WTC11 (cell line): ENCODE data around the gene METTL23. TPM values are rescaled to one million over a fixed set of nuclear protein-coding genes. Genes with fewer than 3 reads are reported as not detected.
"Not testable (repeated sequence)": the region's sequence is repeated elsewhere in the genome, so short reads cannot be mapped to it uniquely, and the experiment has no call there.

Source experiments
- ATAC-seq: fragments of 200-7000 bp; cut with Tn5 transposase; 2 replicates; pipeline ENCODE4 v1.10.0; 2021; ENCODE audit warnings: mild to moderate bottlenecking, moderate library complexity
- CTCF ChIA-PET: fragments of 300-600 bp; sonication (Branson Sonifier 250); formaldehyde crosslinking; loops from one replicate; lab custom pipeline; 2021; ENCODE audit warnings: antibody characterized with exemption; lab: Charles Lee
- POLR2A ChIA-PET: fragments of 350-600 bp; sonication (Branson Sonifier 250); formaldehyde crosslinking; loops from one replicate; lab custom pipeline; 2021; ENCODE audit warnings: antibody characterized with exemption; lab: Charles Lee
- DNase-seq: peaks from one replicate; pipeline ENCODE4 v3.0.0; 2021; ENCODE audit warnings: low spot score
- H3K27ac Mint-ChIP-seq: 2 replicates; pipeline ENCODE4 v1.8.0; 2021; ENCODE audit warnings: mixed read lengths
- H3K27me3 Mint-ChIP-seq: 2 replicates; pipeline ENCODE4 v1.8.0; 2021; ENCODE audit warnings: low read depth, mild to moderate bottlenecking, moderate library complexity, mixed read lengths
- H3K36me3 Mint-ChIP-seq: 2 replicates; pipeline ENCODE4 v1.8.0; 2021; ENCODE audit warnings: mixed read lengths
- H3K4me1 Mint-ChIP-seq: 2 replicates; pipeline ENCODE4 v1.8.0; 2022; ENCODE audit warnings: mixed read lengths
- H3K4me3 Mint-ChIP-seq: 2 replicates; pipeline ENCODE4 v1.8.0; 2021; ENCODE audit warnings: mild to moderate bottlenecking, moderate library complexity, mixed read lengths
- H3K9me3 Mint-ChIP-seq: 2 replicates; pipeline ENCODE4 v1.8.0; 2021; ENCODE audit warnings: mixed read lengths
- ATF6 ChIP-seq: sonication (generic); formaldehyde crosslinking; IDR thresholded peaks from 2 replicates; pipeline ENCODE4 v1.8.1; 2023; ENCODE audit warnings: mild to moderate bottlenecking, missing genetic modification reagents
- E2F5 ChIP-seq: sonication (generic); formaldehyde crosslinking; IDR thresholded peaks from 2 replicates; pipeline ENCODE4 v1.8.1; 2022; ENCODE audit warnings: mild to moderate bottlenecking, moderate library complexity, missing genetic modification reagents
- HMGA2 ChIP-seq: fragments of 250-450 bp; sonication (Bioruptor Pico); IDR thresholded peaks from 2 replicates; pipeline ENCODE4 v1.4.0; 2021; ENCODE audit warnings: mild to moderate bottlenecking, moderate library complexity
- IRF2 ChIP-seq: sonication (generic); formaldehyde crosslinking; IDR thresholded peaks from 2 replicates; pipeline ENCODE4 v1.8.0; 2022; ENCODE audit warnings: low read depth, missing genetic modification reagents, borderline replicate concordance
- JAZF1 ChIP-seq: fragments of 250-450 bp; sonication (Bioruptor Pico); IDR thresholded peaks from 2 replicates; pipeline ENCODE4 v1.9.0; 2021; ENCODE audit warnings: moderate library complexity, mild to moderate bottlenecking, inconsistent platforms
- JUN ChIP-seq: sonication (generic); formaldehyde crosslinking; IDR thresholded peaks from 2 replicates; pipeline ENCODE4 v1.8.0; 2023; ENCODE audit warnings: mild to moderate bottlenecking, missing genetic modification reagents
- RELA ChIP-seq: sonication (generic); formaldehyde crosslinking; IDR thresholded peaks from 2 replicates; pipeline ENCODE4 v1.8.1; 2022; ENCODE audit warnings: missing genetic modification reagents, mild to moderate bottlenecking, borderline replicate concordance
- SOX15 ChIP-seq: fragments of 250-450 bp; sonication (Bioruptor Pico); IDR thresholded peaks from 2 replicates; pipeline ENCODE4 v1.9.0; 2021; ENCODE audit warnings: mild to moderate bottlenecking
- TEAD4 ChIP-seq: sonication (generic); formaldehyde crosslinking; IDR thresholded peaks from 2 replicates; pipeline ENCODE4 v1.8.0; 2022; ENCODE audit warnings: mild to moderate bottlenecking, missing genetic modification reagents
- ZNF219 ChIP-seq: sonication (generic); formaldehyde crosslinking; IDR thresholded peaks from 2 replicates; pipeline ENCODE4 v1.8.0; 2023; ENCODE audit warnings: missing genetic modification reagents, mild to moderate bottlenecking, borderline replicate concordance
- ZNF263 ChIP-seq: sonication (generic); formaldehyde crosslinking; IDR thresholded peaks from 2 replicates; pipeline ENCODE4 v1.8.1; 2022; ENCODE audit warnings: low read depth, mild to moderate bottlenecking, moderate library complexity, missing genetic modification reagents
- ZNF396 ChIP-seq: fragments of 250-450 bp; sonication (Bioruptor Pico); IDR thresholded peaks from 2 replicates; pipeline ENCODE4 v1.8.0; 2021; ENCODE audit warnings: mild to moderate bottlenecking, moderate library complexity, borderline replicate concordance
- ZNF671 ChIP-seq: fragments of 250-450 bp; sonication (Bioruptor Pico); IDR thresholded peaks from 2 replicates; pipeline ENCODE4 v1.8.0; 2021; ENCODE audit warnings: mild to moderate bottlenecking
- total RNA-seq: library from RNA; stranded (reverse); gene quantifications from 3 replicates; pipeline ENCODE4 v1.2.3, GENCODE V29; 2021
- TF ChIP-seq, protein P1 (sequence below): sonication (generic); formaldehyde crosslinking; IDR thresholded peaks from 2 replicates; pipeline ENCODE4 v1.8.0; 2023; ENCODE audit warnings: mild to moderate bottlenecking, missing genetic modification reagents
- TF ChIP-seq, protein P2 (sequence below): sonication (generic); formaldehyde crosslinking; conservative IDR thresholded peaks from 2 replicates; pipeline ENCODE4 v1.8.1; 2023; ENCODE audit warnings: mild to moderate bottlenecking, low read depth, missing genetic modification reagents, moderate library complexity

The METTL23 gene
- total RNA-seq, 1 experiment from 2014 or later, result 48.5 TPM

DNA sequence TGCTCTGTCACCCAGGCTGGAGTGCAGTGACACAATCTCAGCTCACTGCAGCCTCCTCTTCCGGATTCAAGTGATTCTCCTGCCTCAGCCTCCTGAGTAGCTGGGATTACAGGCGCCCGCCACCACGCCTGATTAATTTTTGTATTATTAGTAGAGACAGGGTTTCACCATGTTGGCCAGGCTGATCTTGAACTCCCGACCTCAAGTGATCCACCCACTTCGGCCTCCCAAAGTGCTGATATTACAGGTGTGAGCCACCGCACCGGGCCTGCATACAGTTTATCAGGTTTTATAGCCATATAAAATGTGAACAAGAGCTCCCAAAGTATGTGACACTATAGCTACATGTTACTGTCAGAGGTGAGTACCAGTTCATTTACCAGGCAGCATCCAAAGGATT lies 3.7 kb upstream of the METTL23 start:
- H3K4me3 Mint-ChIP-seq, POLR2A ChIA-PET, H3K27me3 Mint-ChIP-seq, H3K9me3 Mint-ChIP-seq, DNase-seq, ATAC-seq, H3K27ac Mint-ChIP-seq: not testable (repeated sequence)
- Mint-ChIP-seq H3K36me3 (peaks cover 50% of the 10 kb centered on the region), H3K4me1 (peaks cover 15% of the 10 kb centered on the region)
- CTCF ChIA-PET, result interaction anchor here (0.6 to 1.4 kb wide), 3 partner anchors 15 to 200 kb away, joined by 3 to 5 read pairs (median 5); no protein-coding TSS in a partner anchor

GRCh38 chr17:76723812-76724211 lies 2.8 kb upstream of the METTL23 start:
- H3K9me3 Mint-ChIP-seq, result no peaks in the 10 kb centered on the region
- H3K4me1 Mint-ChIP-seq, result peaks cover 15% of the 10 kb centered on the region
- DNase-seq, result no peak
- peaks cover 41% of the 10 kb centered on the region for H3K36me3 Mint-ChIP-seq
- no peak overlapping the region for H3K4me3 Mint-ChIP-seq
- POLR2A ChIA-PET, result no interaction called here
- H3K27me3 Mint-ChIP-seq, result no peaks in the 10 kb centered on the region
- TF ChIP-seq JAZF1 (CRISPR knock-in tag), result no peak
- no peak for TF ChIP-seq IRF2 (CRISPR knock-in tag)
- TF ChIP-seq HMGA2 (CRISPR knock-in tag), result no peak
- TF ChIP-seq, protein P1, sequence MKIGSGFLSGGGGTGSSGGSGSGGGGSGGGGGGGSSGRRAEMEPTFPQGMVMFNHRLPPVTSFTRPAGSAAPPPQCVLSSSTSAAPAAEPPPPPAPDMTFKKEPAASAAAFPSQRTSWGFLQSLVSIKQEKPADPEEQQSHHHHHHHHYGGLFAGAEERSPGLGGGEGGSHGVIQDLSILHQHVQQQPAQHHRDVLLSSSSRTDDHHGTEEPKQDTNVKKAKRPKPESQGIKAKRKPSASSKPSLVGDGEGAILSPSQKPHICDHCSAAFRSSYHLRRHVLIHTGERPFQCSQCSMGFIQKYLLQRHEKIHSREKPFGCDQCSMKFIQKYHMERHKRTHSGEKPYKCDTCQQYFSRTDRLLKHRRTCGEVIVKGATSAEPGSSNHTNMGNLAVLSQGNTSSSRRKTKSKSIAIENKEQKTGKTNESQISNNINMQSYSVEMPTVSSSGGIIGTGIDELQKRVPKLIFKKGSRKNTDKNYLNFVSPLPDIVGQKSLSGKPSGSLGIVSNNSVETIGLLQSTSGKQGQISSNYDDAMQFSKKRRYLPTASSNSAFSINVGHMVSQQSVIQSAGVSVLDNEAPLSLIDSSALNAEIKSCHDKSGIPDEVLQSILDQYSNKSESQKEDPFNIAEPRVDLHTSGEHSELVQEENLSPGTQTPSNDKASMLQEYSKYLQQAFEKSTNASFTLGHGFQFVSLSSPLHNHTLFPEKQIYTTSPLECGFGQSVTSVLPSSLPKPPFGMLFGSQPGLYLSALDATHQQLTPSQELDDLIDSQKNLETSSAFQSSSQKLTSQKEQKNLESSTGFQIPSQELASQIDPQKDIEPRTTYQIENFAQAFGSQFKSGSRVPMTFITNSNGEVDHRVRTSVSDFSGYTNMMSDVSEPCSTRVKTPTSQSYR, result no peak
- TF ChIP-seq ZNF396 (CRISPR knock-in tag), result no peak
- TF ChIP-seq SOX15, result no peak
- no peak for TF ChIP-seq E2F5 (CRISPR knock-in tag)
- no peak for TF ChIP-seq ZNF671 (CRISPR knock-in tag)
- no peak for TF ChIP-seq ATF6 (CRISPR knock-in tag)
- TF ChIP-seq ZNF263 (CRISPR knock-in tag), result no peak
- no peak for TF ChIP-seq RELA (CRISPR knock-in tag)
- TF ChIP-seq JUN (CRISPR knock-in tag), result no peak
- TF ChIP-seq ZNF219 (CRISPR knock-in tag), result no peak
- TF ChIP-seq TEAD4 (CRISPR knock-in tag), result no peak
- TF ChIP-seq, protein P2, sequence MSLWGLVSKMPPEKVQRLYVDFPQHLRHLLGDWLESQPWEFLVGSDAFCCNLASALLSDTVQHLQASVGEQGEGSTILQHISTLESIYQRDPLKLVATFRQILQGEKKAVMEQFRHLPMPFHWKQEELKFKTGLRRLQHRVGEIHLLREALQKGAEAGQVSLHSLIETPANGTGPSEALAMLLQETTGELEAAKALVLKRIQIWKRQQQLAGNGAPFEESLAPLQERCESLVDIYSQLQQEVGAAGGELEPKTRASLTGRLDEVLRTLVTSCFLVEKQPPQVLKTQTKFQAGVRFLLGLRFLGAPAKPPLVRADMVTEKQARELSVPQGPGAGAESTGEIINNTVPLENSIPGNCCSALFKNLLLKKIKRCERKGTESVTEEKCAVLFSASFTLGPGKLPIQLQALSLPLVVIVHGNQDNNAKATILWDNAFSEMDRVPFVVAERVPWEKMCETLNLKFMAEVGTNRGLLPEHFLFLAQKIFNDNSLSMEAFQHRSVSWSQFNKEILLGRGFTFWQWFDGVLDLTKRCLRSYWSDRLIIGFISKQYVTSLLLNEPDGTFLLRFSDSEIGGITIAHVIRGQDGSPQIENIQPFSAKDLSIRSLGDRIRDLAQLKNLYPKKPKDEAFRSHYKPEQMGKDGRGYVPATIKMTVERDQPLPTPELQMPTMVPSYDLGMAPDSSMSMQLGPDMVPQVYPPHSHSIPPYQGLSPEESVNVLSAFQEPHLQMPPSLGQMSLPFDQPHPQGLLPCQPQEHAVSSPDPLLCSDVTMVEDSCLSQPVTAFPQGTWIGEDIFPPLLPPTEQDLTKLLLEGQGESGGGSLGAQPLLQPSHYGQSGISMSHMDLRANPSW, result no peak
- TF ChIP-seq, all 79 proteins: peak for 0
- ATAC-seq, result no peak
- no peak overlapping the region for H3K27ac Mint-ChIP-seq
- CTCF ChIA-PET, result interaction anchor here (1.4 kb wide), 1 partner anchor 15 kb away, joined by 5 read pairs; no protein-coding TSS in a partner anchor
